GM18526 (cell line): ENCODE results near the gene SLC25A34.

Experiments used
- POLR2A ChIP-seq: IDR thresholded peaks from 3 replicates; pipeline ENCODE4 v1.6.1; 2011; ENCODE audit not compliant: insufficient read length; ENCODE audit errors: extremely low read depth

Gene SLC25A34

DNA sequence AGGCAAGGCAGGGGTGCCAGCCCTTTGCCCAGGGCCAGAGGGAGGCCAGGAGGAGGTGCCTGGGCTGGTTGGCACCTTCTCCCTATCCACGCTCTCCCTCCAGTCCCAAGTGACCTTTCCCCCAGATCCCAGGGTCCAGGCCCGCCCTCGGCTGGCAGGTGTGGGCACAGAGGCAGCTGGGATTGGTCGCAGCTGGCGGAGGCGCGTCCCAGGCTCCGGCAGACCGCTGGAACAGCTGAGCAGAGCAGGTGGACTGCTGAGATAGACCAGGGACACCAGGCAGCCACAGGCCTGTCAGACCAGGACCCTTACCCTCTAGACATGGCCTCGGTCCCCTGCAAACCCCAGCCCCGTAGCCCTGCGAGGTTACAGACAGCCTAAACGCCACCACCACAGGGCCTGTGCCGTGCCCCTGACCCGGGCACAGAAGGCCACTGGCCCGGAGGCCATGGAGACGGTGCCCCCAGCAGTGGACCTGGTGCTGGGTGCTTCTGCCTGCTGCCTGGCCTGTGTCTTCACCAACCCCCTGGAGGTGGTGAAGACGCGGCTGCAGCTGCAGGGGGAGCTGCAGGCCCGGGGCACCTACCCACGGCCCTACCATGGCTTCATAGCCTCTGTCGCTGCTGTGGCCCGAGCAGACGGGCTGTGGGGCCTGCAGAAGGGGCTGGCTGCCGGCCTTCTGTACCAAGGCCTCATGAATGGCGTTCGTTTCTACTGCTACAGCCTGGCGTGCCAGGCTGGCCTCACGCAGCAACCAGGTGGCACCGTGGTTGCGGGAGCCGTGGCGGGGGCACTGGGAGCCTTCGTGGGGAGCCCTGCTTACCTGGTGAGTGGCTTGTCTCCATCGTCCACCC is at the start of gene SLC25A34:
TSS of gene SLC25A34 (plus strand) at position 221 of the 854 bp plus-strand sequence. CDS start at position 449, 228 bp downstream.
- TF ChIP-seq POLR2A: no peak

DNA sequence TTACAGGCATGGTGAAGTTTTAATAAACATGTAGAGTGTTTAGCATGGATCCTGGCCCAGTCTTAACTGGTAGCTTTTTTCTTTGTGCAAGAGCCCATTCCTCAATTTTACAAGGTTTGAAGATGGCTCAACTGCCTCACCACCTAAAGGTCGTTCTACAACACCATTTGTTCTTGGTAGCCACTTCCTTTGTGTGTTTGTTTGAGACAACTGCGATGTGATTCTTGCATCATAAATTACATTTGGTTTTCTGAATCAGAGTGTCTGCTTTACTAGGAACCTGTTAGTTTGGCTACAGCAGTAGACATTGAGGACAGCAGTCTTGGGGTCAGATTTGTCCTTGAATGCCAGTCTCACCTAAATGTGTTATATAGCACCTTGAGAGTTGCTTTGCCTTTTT is 48.6 kb upstream of the SLC25A34 start:
- no peak for TF ChIP-seq POLR2A

DNA sequence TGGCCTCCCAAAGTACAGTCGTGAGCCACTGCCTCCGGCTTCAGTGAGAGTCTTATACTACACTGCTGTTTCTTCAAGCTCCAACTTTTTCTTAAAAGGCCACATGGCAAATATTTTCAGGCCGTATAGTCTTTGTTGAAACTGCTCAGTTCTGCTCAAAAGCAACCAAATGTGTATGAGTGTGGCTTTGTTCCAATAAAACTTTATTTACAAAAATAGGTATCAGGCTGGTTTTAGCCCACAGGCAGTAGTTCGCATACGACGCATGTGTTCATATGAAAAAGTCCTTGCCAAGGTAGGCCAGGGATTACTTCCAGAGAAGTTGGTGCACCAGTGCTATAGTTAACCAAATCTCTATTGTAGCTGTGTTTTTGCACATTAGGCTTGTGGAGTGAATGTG is 45.7 kb upstream of the SLC25A34 start:
- no peak for TF ChIP-seq POLR2A

DNA sequence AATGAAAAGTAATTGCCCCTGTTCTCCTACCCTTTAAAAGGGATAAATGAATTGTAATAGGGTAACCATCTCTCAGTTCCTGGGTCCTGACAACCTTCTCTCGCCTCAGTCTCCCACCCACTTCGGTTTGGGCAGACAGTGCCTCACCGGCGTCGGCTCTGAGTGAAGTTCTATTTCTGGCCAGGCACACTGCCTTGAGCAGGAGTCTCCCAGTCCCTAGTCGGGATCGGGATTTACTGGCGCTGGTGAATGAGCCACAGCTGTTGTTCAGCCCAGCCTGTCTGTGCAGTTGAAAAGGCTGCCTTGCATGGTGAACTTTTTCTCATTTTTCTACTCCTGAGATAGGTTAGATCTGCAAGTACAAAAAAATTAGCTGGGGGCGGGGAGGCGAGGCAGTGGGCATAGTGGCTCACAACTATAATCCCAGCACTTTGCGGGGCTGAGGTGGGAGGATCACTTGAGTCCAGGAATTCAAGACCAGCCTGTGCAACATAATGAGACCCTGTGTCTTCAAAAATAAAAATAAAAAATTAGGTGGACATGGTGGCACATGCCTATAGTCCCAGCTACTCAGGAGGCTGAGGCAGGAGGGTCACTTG is 44.5 kb upstream of the SLC25A34 start:
- TF ChIP-seq POLR2A: no peak

DNA sequence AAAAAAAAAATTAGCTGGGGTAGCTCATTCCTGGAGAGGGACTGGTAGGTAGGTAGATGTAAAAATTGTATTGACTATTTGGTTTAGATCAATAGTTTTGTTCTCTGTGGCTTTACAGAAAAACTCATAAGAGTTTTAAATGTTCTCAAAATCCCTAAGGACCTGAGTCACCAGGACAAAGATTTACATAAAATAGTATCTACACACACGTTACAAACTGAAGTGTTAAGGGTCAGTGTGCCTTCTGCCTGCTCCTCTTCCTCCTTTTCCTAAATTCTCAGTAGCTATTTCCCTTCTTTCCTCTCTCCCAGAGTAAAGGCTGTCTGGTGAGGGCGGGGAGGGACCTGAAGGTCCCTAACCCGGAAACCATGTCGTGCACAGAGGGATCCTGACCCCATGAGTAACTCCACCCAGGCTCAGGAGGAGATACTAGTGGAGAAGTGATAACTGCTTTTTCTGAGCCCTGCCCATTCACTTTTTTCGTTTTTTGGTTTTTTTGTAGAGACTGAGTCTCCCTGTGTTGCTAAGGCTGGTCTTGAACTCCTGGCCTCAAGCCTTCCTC is 43.9 kb upstream of the SLC25A34 start:
- TF ChIP-seq POLR2A: no peak

DNA sequence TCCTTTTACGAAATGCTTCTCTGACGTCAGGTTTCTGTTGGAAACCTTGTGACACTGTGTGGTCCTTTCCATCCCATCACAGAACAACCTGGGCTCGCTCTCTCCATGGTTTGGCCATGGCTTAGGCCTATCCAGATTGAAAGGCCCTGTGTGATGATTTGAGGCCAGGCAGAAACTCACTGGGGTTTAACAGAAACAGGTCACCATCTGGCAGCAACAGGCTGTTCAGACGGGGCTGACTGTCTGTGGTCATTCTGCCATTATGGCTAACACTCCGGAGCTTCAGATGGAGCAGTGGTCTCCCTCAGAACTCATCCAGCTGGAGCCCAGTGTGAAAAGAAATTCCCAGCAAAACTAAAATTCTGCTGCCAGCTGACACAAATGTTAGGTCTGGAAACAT is 42.7 kb upstream of the SLC25A34 start:
- no peak for TF ChIP-seq POLR2A

DNA sequence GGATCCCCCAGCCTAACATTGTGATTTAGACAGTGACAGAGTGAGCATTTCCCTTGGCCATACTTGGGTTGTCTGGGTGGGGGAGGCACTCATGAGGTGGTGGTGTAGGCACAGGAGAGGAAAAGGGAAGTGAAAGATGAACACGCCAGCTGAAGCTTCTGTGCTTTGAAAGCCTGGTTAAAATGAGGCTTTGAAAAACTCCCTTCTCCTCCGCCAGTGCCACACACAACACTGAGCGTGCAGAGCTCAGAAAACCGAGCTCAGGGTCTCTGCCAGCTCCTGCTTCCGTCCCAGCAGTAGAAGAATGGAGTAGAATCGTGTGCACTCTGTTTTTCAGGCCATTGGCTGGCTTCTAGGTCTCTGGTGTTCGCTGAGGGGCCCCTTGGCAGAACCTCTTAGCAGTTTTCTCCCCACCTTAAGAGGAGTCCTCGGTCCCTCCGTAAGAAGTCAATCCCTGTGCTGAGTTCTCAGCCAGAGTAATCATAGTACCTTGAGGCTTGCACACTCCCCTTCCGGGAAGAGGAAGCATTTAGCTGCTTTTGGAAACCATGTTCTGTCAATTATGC is 39.0 kb upstream of the SLC25A34 start:
- TF ChIP-seq POLR2A: peak; percentile 61

DNA sequence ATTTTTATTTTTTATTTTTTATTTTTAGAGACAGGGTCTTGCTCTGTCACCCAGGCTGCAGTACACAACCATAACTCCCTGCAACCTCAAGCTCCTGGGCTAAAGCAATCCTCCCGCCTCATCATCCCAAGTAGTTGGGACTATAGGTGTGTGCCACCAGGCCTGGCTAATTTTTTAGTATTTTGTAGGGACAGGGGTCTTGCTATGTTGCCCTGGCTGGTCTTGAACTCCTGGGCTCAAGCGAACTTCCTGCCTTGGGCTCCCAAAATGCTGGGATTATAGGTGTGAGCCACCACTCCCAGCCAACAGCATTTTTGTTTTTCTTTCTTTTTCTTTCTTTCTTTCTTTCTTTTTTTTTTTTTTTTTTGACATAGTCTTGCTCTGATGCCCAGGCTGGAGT is 37.9 kb upstream of the SLC25A34 start:
- TF ChIP-seq POLR2A: no peak

DNA sequence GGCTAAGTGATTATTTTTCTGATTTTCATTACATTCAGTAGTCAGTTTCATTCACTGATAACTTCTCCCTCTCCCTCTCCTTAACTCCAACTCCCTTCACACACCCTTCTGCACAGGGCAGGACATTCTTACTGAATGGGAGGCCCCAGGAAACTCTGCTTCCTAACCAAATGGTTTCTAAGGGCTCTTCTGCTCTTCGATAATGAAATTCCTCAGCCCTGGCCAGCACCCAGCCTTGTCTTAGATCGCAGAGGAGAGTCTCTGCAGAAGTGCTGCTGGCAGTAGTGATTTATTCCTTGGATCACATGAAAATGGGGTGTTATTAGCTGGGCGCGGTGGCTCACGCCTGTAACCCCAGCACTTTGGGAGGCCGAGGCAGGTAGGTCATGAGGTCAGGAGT is 35.5 kb upstream of the SLC25A34 start:
- no peak for TF ChIP-seq POLR2A

DNA sequence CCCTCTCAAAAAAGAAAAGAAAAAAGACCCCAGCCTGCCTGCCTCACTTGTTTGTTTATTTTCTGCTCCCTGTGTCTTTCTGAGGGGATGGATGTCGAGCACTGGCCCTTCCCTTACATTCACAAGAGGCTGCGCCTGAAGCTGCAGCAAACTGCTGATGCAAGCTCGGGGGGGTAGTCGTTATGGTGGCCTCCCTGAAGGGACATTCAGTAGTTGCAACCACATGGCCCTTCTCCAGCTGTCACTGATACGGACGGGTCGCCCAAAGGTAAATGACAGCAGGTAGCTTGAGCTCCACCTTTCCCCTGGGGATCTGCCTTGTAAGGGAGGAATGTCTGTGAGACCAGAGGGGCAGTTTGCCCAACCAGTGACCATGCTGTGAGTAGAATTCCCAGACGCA is 34.3 kb upstream of the SLC25A34 start:
- TF ChIP-seq POLR2A: no peak

DNA sequence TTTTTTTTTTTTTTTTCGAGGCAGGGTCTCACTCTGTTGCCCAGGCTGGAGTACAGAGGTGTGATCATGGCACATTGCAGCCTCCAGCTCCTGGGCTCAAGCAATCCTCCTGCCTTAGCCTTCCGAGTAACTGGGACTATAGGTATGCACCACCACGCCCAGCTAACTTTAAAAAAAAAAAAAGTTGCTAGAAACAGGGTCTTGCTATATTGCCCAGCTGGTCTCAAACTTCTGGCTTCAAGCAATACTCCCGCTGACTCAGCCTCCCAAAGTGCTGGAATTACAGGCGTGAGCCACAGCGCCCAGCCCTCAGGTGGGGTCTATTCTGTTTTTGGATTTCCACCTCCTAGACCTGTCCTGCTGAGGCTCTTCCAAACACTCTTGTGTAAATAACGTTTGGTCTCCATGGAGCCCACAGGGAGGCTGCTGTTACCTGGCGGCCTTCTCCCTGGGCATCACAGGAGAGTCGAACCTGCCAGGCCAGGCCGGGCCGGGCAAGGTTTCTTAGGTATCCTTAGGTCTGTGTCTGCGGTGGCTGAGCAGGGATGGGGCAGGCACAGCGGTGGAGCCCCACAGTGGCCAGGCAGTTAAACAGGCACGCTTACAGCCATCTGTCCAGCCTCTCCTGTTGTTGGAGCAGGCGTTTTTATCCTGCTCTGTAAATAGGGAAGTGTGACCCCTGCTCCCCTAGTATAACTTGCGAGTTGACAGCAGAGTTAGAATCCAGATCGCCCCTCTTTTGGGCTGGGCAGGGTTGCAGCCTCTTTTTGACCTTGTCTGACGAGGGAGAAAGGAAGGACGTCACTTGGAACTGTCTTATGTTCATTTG is 33.1 kb upstream of the SLC25A34 start:
- TF ChIP-seq POLR2A: no peak

DNA sequence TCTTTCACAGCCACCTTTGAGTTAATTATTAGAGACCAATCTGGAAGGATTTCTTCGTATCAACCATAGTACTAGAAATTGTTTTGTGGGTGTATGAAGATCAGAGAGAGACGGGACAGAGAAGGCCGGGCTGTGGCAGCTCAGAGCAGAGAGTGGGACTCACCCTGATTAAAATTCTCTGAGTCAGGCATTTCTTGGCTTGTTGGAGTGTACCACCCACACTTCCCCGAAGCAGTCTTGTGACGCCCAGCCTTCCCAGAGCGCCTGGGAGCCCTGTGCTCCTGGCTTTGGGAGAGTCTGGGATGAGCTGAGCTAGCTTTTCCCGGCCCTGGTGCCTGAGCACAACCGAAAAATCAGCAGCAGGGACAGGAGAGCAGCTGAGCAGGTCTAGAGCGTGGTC is 32.5 kb upstream of the SLC25A34 start:
- no peak for TF ChIP-seq POLR2A

DNA sequence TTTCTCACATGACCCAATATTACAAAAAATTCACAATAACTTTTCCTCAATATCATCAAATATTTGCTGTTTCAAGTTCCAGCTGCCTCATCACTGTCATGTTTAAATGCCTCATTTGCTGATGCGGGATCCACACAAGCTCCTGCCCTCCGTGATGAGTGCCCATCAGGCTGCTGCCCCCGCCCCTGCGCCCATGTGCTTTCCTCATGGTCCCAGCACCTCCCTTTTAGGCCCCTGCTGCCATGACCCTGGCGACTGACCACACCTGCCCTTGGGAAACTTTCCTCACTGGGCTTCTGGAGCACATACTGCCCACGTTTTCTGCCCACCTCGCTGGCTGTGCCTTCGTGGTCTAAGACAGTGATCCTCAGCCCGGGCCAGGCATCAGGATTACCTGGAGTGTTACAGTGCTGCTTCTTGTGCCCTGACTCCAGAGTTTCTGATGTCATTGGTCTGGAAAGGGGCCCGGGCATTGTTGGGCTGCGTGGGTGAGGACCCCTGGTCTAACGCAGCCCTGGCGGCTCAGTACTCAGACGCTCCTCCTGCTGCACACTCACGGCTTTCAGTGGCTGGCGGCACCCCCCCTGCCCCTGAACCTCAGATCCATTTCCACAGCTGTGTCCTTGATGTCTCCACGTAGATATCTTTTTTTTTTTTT is 31.4 kb upstream of the SLC25A34 start:
- no peak for TF ChIP-seq POLR2A

DNA sequence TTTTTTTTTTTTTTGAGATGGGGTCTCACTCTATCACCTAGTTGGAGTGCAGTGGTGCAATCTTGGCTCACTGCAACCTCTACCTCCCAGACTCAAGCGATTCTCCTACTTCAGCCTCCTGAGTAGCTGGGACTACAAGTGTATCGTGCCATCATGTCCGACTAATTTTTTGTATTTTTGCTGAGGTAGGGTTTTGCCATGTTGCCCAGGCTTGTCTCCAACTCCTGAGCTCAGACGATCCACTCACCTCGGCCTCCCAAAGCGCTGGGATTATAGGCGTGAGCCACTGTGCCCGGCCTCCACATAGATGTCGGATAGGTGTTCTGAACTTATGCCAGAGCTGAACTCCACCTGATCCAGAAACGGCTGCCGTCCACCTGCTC is 30.9 kb upstream of the SLC25A34 start:
- no peak for TF ChIP-seq POLR2A

DNA sequence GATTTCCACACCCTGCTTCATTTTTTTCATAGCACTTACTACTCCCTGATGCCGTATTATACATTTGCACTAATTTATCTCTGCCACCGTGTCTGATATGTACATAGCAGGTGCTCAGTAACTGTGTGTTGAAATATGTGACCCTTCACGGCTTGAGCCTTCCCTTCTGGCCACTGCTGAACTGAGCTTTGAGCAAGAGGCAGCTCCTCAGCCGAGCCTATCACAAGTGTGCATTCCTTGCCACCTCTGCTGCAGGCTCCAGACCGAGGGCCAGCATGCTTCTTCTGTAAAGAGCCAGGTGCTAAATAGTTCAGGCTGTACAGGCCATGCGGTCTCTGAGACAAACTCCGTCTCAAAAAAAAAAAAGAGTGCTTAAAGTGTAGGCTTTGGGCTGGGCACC is 29.3 kb upstream of the SLC25A34 start:
- no peak for TF ChIP-seq POLR2A

DNA sequence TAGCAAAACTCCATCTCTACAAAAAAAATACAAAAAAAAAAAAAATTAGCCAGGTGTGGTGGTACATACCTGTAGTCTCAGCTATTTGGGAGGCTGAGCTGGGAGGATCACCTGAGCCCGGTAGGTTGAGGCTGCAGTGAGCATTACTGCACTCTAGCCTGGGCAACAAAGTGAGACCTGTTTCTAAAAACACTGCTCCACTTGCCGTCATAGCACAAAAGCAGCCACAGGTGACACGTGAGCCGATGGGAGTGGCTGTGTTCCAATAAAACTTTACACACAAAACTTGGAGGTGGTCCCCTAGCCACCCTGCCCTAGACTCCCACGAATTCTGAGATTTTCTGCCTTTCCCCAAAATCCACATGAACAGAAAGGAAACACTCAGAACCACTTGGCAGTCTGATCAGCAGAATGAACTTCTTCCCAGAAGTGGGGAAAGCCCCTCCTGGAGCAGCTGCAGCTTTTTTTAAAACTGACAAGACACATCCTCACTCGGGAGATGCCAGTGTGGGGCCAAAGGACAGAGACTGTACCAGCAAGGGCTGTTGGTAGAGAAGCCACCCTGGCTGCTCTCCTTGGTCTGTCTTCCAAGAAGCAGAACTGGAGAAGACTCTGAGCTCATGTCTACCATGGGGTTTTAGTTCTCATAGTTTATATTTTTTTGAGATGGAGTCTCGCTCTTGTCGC is 28.7 kb upstream of the SLC25A34 start:
- TF ChIP-seq POLR2A: no peak
